T-cell (primary cell): ENCODE data around the gene ITGAL. TPM values are rescaled to one million over a fixed set of nuclear protein-coding genes. Genes with fewer than 3 reads are reported as not detected.
A peak's percentile ranks its signal among the peaks of the same experiment; 100 is the strongest.

ENCODE experiments used
- ATAC-seq, 4 experiments: fragments of 200-7000 bp in 3 of 4; fragments of 150-1000 bp in 1 of 4; cut with Tn5 transposase; replicated peaks in 1 of 4; 1 replicate in 3 of 4; 2 replicates in 1 of 4; pipeline ENCODE4 v1.10.0; 2021; ENCODE audit warnings: moderate library complexity in 3 of 4, mild to moderate bottlenecking in 2 of 4, moderate number of reproducible peaks in 1 of 4
- CTCF ChIA-PET, 2 donors: fragments of 300-600 bp; sonication (Branson Sonifier 250); formaldehyde crosslinking; loops; one replicate each; lab custom pipeline; 2022; ENCODE audit warnings: antibody characterized with exemption in 2 of 2; lab: Charles Lee
- POLR2A ChIA-PET, 2 donors: fragments of 300-600 bp; sonication (Branson Sonifier 250); formaldehyde crosslinking; loops; one replicate each; lab custom pipeline; 2022; ENCODE audit warnings: antibody characterized with exemption in 2 of 2; lab: Charles Lee
- DNase-seq, 35 experiments: peaks; one replicate each; pipeline versions ENCODE4 v3.0.0 to v3.0.0-alpha.2; 2013 to 2023
- H3K27ac ChIP-seq: one replicate; pipeline ENCODE4 v1.5.1; 2013; ENCODE audit warnings: low read length
- H3K27me3 ChIP-seq, 2 experiments: replicated peaks in 1 of 2; 1 replicate in 1 of 2; 2 replicates in 1 of 2; pipeline versions ENCODE4 v1.6.1 to v1.7.0; 2013; ENCODE audit warnings: low read length in 1 of 2, mixed read lengths in 1 of 2; ENCODE audit not compliant: control insufficient read depth in 2 of 2, insufficient read depth in 2 of 2; ENCODE audit errors: extremely low read depth in 1 of 2
- H3K36me3 ChIP-seq, 2 donors: 1 replicate in 1 of 2; 2 replicates in 1 of 2; pipeline versions ENCODE4 v1.6.1 to v1.7.0; 2013; ENCODE audit warnings: low read length in 1 of 2; ENCODE audit not compliant: control insufficient read depth in 2 of 2, insufficient read depth in 1 of 2; ENCODE audit errors: extremely low read depth in 1 of 2
- H3K4me1 ChIP-seq, 2 experiments: 1 replicate in 1 of 2; 2 replicates in 1 of 2; pipeline versions ENCODE4 v1.6.1 to v1.7.0; 2013; ENCODE audit warnings: low read length in 2 of 2, mixed read lengths in 1 of 2; ENCODE audit not compliant: insufficient read depth in 2 of 2, control insufficient read depth in 1 of 2; ENCODE audit errors: extremely low read depth in 1 of 2
- H3K4me3 ChIP-seq, 2 donors: 1 replicate in 1 of 2; 2 replicates in 1 of 2; pipeline versions ENCODE4 v1.5.1 to v1.7.0; 2013; ENCODE audit warnings: mild to moderate bottlenecking in 2 of 2, low read length in 1 of 2, moderate library complexity in 1 of 2; ENCODE audit not compliant: control insufficient read depth in 1 of 2; ENCODE audit errors: extremely low read depth in 1 of 2
- H3K9me3 ChIP-seq: 2 replicates; pipeline ENCODE4 v1.7.0; 2013
- H3K27ac Mint-ChIP-seq, 2 donors: one replicate each; pipeline ENCODE4 v1.8.0; 2020 to 2021; ENCODE audit warnings: mild to moderate bottlenecking in 2 of 2, mixed read lengths in 2 of 2
- H3K27me3 Mint-ChIP-seq, 2 donors: one replicate each; pipeline ENCODE4 v1.8.0; 2021 to 2022; ENCODE audit warnings: mixed read lengths in 2 of 2
- H3K36me3 Mint-ChIP-seq: one replicate; pipeline ENCODE4 v1.8.0; 2021; ENCODE audit warnings: mixed read lengths
- H3K4me1 Mint-ChIP-seq, 3 donors: one replicate each; pipeline ENCODE4 v1.8.0; 2020 to 2022; ENCODE audit warnings: mixed read lengths in 3 of 3, mild to moderate bottlenecking in 1 of 3
- H3K4me3 Mint-ChIP-seq, 3 donors: one replicate each; pipeline ENCODE4 v1.8.0; 2020 to 2022; ENCODE audit warnings: mild to moderate bottlenecking in 3 of 3, mixed read lengths in 3 of 3, moderate library complexity in 3 of 3
- H3K9me3 Mint-ChIP-seq, 3 donors: one replicate each; pipeline ENCODE4 v1.8.0; 2020 to 2022; ENCODE audit warnings: mixed read lengths in 3 of 3
- WGBS: methylation state at CpG from one replicate; pipeline ENCODE4 v1.1.5; 2013; ENCODE audit warnings: missing lambda C conversion rate; ENCODE audit not compliant: insufficient coverage; 5-methylcytosine and 5-hydroxymethylcytosine counted together
- total RNA-seq, 35 experiments: library from RNA in 6 of 35; stranded (reverse) in 6 of 35; fragments of 120-200 nt in 1 of 35; gene quantifications; one replicate each; pipeline versions ENCODE4 v1.2.1 to v1.2.4 and lab custom pipeline; 2013 to 2026

ITGAL gene
- total RNA-seq, 5 donors from 2014 or later (not counting 1 experiment from before 2014, with no cell fraction given), result 322 to 640 (median 518) TPM

DNA sequence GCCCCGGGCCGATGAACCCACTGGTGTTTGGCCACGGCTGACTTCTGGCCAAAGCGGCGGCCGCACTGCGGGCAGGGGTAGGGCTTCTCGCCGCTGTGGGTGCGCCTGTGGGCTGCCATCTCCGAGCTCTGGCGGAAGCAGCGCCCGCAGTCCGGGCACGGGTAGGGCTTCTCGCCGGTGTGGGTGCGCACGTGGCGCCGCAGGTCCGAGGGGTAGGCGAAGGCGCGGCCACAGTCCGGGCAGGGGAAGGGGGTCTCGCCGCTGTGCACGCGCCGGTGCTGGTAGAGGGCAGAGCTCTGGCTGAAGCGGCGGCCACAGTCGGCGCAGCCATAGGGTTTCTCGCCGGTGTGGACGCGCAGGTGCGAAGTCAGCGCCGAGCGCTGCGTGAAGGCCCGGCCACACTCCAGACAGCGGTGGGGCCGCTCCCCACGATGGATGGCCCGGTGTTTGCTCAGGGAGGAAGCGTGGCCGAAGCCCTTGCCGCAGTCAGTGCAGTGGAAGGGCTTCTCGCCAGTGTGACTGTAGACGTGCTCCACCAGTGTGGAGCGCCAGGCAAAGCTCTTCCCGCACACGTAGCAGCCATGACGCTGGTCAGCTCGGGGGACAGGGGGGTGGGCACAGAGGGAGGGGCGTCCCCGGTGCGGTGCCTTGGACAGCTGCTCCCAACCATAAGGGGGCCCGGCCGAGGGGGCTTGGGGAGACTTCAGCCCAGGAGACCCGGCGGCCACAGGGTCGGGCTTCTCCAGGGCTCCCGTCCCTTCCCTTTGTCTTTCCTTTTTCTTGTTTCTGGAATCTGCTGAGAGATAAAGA is 83.0 kb downstream of the ITGAL start:
- Histone ChIP-seq H3K36me3 (peaks cover 3 to 29% of the 10 kb centered on the region in 2 donors), H3K9me3 (no peaks in the 10 kb centered on the region), H3K4me3 (no peak overlapping the region), H3K4me1 (peaks cover 21 to 77% of the 10 kb centered on the region in 2 experiments), H3K27ac (no peak overlapping the region), H3K27me3 (no peaks in the 10 kb centered on the region)
- H3K36me3 Mint-ChIP-seq, result peaks cover 16% of the 10 kb centered on the region
- ATAC-seq (no peak), DNase-seq (no peak)
- POLR2A ChIA-PET, result no interaction called here
- peak overlapping the region; percentile 49 to 93 for H3K27ac Mint-ChIP-seq
- WGBS, result 96% methylated on average over 60 of the region's 69 CpGs
- H3K4me1 Mint-ChIP-seq, result peaks cover 51 to 68% (median 59%) of the 10 kb centered on the region in 3 donors
- peak overlapping the region; percentile 18 to 89 (median 88) for H3K4me3 Mint-ChIP-seq
- CTCF ChIA-PET, result interaction anchor here in 1 of 2 donors (0.6 kb wide), 1 partner anchor 31 kb away, joined by 3 read pairs; no protein-coding TSS in a partner anchor
- H3K27me3 Mint-ChIP-seq, result no peaks in the 10 kb centered on the region
- H3K9me3 Mint-ChIP-seq, result no peaks in the 10 kb centered on the region

DNA sequence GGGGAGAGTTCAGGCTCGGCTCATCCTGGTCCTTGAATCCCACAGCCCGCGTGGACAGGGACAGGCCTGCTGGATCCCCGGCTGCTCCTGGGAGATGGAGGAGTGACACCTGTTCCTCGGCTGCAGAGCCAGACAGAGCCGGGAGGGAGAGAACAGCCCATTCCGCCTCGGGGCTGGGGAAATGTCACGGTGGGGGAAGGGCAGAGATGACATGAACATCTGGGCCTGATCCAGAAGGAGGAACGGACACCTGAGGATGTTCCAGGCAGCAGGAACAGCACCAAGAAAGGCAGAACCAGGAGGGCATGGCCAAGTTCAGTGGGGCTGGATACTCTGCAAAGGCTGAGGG is 83.6 kb downstream of the ITGAL start:
- no peaks in the 10 kb centered on the region for H3K9me3 Mint-ChIP-seq
- peaks cover 16% of the 10 kb centered on the region for H3K36me3 Mint-ChIP-seq
- peaks cover 50 to 67% (median 61%) of the 10 kb centered on the region in 3 donors for H3K4me1 Mint-ChIP-seq
- H3K27me3 Mint-ChIP-seq, result no peaks in the 10 kb centered on the region
- peaks cover 0 to 1% of the 10 kb centered on the region in 2 experiments for H3K27me3 ChIP-seq
- ChIA-PET POLR2A (no interaction called here), CTCF (interaction anchor here in 1 of 2 donors (1.3 kb wide), 1 partner anchor 16 kb away, joined by 4 read pairs; the partner anchor contains the start of gene ZNF688)
- H3K4me1 ChIP-seq, result peaks cover 19 to 77% of the 10 kb centered on the region in 2 experiments
- peaks cover 3 to 29% of the 10 kb centered on the region in 2 donors for H3K36me3 ChIP-seq
- H3K27ac Mint-ChIP-seq, result peak overlapping the region; percentile 49 to 93
- DNase-seq (no peak), ATAC-seq (no peak)
- H3K4me3 Mint-ChIP-seq, result peak overlapping the region; percentile 18 to 89 (median 88)
- no peak overlapping the region for H3K27ac ChIP-seq
- 94% methylated on average over 10 of the region's 10 CpGs for WGBS
- H3K9me3 ChIP-seq, result no peaks in the 10 kb centered on the region
- H3K4me3 ChIP-seq, result no peak overlapping the region

DNA sequence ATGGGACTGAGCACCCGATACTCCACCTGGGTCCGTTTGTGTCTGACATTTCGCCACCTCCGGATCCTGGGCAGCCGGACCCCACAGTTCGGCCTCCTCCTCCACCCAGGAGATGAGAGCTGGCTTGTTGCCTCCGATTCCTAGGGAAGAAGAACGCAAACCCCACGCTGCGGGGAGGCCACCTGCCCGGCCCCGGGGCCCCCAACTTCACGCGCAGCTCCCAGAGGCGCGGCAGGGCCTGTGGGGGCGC is 85.1 kb downstream of the ITGAL start:
- H3K27ac Mint-ChIP-seq, result peak overlapping the region; percentile 93
- Histone ChIP-seq H3K27ac (peak overlapping the region; percentile 87), H3K36me3 (peaks cover 3 to 29% of the 10 kb centered on the region in 2 donors), H3K4me3 (peak overlapping the region; percentile 52 to 73), H3K4me1 (peaks cover 8 to 72% of the 10 kb centered on the region in 2 experiments), H3K27me3 (peaks cover 0 to 6% of the 10 kb centered on the region in 2 experiments), H3K9me3 (no peaks in the 10 kb centered on the region)
- H3K27me3 Mint-ChIP-seq, result no peaks in the 10 kb centered on the region
- WGBS, result 1% methylated on average over 17 of the region's 17 CpGs
- CTCF ChIA-PET, result interaction anchor here (1.2 to 2.9 kb wide), 3 partner anchors 22 to 93 kb away, joined by 3 to 46 read pairs (median 7); partner anchors contain the start of genes PRR14 (in 1 of the 2) and ZNF747 (in 1 of the 2)
- H3K36me3 Mint-ChIP-seq, result peaks cover 16% of the 10 kb centered on the region
- POLR2A ChIA-PET, result interaction anchor here (0.5 to 1.1 kb wide), 4 partner anchors 15 to 486 kb away, joined by 3 to 4 read pairs (median 4); no protein-coding TSS in a partner anchor
- peaks cover 42 to 56% (median 53%) of the 10 kb centered on the region in 3 donors for H3K4me1 Mint-ChIP-seq
- no peak for ATAC-seq
- no peaks in the 10 kb centered on the region for H3K9me3 Mint-ChIP-seq
- peak in 3 of 35 experiments; percentile 24 to 38 (median 27) for DNase-seq
- H3K4me3 Mint-ChIP-seq, result peak overlapping the region; percentile 84 to 89 (median 88)

DNA sequence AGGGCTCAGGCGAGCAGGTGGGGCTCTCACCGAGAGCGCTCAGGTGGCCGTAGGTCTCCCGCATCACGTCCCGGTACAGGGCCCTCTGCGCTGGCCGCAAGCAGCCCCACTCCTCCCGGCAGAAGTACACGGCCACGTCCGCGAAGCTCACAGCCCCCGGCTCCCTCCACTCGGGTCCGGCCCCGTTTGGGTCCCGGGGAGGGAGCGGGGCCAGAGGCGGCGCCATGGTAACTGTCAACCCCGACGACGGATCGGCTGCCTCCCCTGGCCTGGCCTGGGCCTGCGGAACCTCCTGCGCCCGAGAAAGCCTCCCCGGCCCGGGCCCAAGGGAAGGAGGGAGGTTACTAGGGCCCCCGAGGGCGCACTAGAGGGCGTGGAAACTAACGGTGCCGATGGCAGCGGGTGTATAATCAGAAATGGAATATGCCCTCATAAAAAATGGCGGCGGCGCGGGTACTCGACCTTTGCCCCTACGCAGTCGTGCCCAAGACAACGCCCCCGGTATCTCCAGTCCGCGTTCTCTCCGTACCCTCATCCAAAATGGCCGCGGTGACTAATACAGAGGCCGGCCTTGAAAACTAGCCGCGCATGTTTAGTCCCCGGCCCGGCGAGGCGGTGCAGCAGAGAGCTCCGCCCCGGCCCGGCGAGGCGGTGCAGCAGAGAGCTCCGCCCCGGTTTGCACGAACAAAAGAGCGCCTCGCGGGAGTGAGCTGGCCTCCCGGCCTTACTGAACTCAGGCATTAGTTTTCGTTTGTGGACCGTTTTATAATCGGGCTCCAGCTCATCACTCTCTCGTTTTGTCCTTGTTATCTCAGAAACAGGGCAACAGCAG is 85.6 kb downstream of the ITGAL start, which contains the start of gene ZNF764:
Gene ZNF764, minus strand, starts transcription at position 418 of the 832 bp plus-strand sequence. Its CDS starts 192 bp downstream, at position 226.
- POLR2A ChIA-PET, result interaction anchor here (0.5 to 1.1 kb wide), 9 partner anchors 9 to 487 kb away, joined by 3 to 5 read pairs (median 4); partner anchors contain the start of genes ZNF688 (in 1 of the 2) and ZNF747 (in 1 of the 2)

DNA sequence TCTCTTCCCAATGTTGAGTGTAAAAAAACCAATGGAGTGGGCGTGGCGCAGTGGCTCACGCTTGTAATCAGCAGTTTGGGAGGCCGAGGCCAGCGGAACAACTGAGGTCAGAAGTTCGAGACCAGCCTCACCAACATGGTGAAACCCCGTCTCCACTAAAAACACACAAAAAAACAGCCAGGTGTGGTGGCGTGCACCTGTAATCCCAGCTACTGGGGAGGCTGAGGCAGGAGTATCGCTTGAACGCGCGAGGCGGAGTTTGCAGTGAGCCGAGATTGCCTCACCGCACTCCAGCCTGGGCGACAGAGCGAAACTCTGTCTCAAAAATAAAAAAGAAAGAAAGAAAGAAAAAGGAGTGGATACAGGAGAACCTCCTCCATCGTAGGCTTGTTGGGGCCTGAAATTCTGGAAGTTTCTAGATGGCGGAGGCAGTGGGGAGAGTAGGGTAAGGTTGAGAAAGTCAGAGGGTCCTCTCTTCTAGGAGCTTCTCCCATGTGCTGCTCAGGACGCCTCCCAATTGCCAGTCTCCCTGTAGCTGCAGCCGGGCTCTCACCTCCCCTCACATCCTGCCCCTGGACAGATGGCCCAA is 86.3 kb downstream of the ITGAL start:
- POLR2A ChIA-PET, result interaction anchor here (0.6 to 1.1 kb wide), 7 partner anchors 8 to 141 kb away, joined by 3 to 5 read pairs (median 4); partner anchors contain the start of genes ZNF688 (in 1 of the 2) and ZNF747 (in 1 of the 2)
- peaks cover 0 to 6% of the 10 kb centered on the region in 2 experiments for H3K27me3 ChIP-seq
- 95% methylated on average over 11 of the region's 21 CpGs for WGBS
- H3K4me3 ChIP-seq, result peak overlapping the region; percentile 21 to 73
- Mint-ChIP-seq H3K4me1 (peaks cover 30 to 44% (median 41%) of the 10 kb centered on the region in 3 donors), H3K27ac (peak overlapping the region; percentile 88 to 93), H3K36me3 (peaks cover 11% of the 10 kb centered on the region), H3K9me3 (no peaks in the 10 kb centered on the region), H3K27me3 (no peaks in the 10 kb centered on the region), H3K4me3 (peak overlapping the region; percentile 84 to 89 (median 88))
- peaks cover 3 to 24% of the 10 kb centered on the region in 2 donors for H3K36me3 ChIP-seq
- DNase-seq (no peak), ATAC-seq (no peak)
- CTCF ChIA-PET, result interaction anchor here in 1 of 2 donors (0.9 to 2.9 kb wide), 5 partner anchors 13 to 129 kb away, joined by 3 to 46 read pairs (median 6); partner anchors contain the start of genes DCTPP1, ZNF688 and ZNF747
- H3K27ac ChIP-seq, result peak overlapping the region; percentile 87
- H3K9me3 ChIP-seq, result no peaks in the 10 kb centered on the region
- peaks cover 2 to 60% of the 10 kb centered on the region in 2 experiments for H3K4me1 ChIP-seq

More for the DNA sequence above, 85.6 kb downstream of the ITGAL start, which contains the start of gene ZNF764:
- Mint-ChIP-seq H3K27me3 (no peaks in the 10 kb centered on the region), H3K27ac (peak within 1 kb of the TSS; percentile 93), H3K4me3 (peak within 1 kb of the TSS; percentile 84 to 89 (median 88)), H3K9me3 (no peaks in the 10 kb centered on the region), H3K36me3 (peaks cover 16% of the 10 kb centered on the region), H3K4me1 (peaks cover 37 to 51% (median 48%) of the 10 kb centered on the region in 3 donors)
- Histone ChIP-seq H3K36me3 (peaks cover 3 to 29% of the 10 kb centered on the region in 2 donors), H3K4me3 (peak within 1 kb of the TSS; percentile 52 to 73), H3K4me1 (peaks cover 5 to 67% of the 10 kb centered on the region in 2 experiments), H3K27me3 (peaks cover 0 to 6% of the 10 kb centered on the region in 2 experiments), H3K27ac (peak within 1 kb of the TSS; percentile 87), H3K9me3 (no peaks in the 10 kb centered on the region)
- ATAC-seq (peak; percentile 90 to 94 (median 92)), DNase-seq (peak; percentile 88 to 97 (median 92))
- CTCF ChIA-PET, result interaction anchor here (0.9 to 2.9 kb wide), 7 partner anchors 14 to 128 kb away, joined by 3 to 46 read pairs (median 6); partner anchors contain the start of genes DCTPP1 (in 1 of the 2), PRR14 (in 1 of the 2), ZNF688 (in 1 of the 2) and ZNF747 (in 1 of the 2)
- WGBS, result under 1% methylated on average over 70 of the region's 74 CpGs
